HepG2 (cell line): ENCODE results near the gene CCDC142. TPM values are rescaled to one million over a fixed set of nuclear protein-coding genes. Genes with fewer than 3 reads are reported as not detected.
A peak's percentile ranks its signal among the peaks of the same experiment; 100 is the strongest.

Experiments
- EEA1 ChIP-seq: sonication (generic); formaldehyde crosslinking; IDR thresholded peaks from 2 replicates; pipeline ENCODE4 v1.5.1; 2020; ENCODE audit warnings: mild to moderate bottlenecking, missing genetic modification reagents, borderline replicate concordance
- FOXA1 ChIP-seq, 2 experiments: fragments of 450-650 bp in 1 of 2; sonication (generic) in 1 of 2; formaldehyde crosslinking in 1 of 2; IDR thresholded peaks; 2 replicates each; pipeline versions ENCODE4 v1.4.0 to v1.6.1; 2016 to 2020; ENCODE audit warnings: missing genetic modification reagents in 1 of 2
- FOXM1 ChIP-seq: sonication (generic); formaldehyde crosslinking; IDR thresholded peaks from 2 replicates; pipeline ENCODE4 v1.5.0; 2020; ENCODE audit warnings: missing genetic modification reagents
- FOXP4 ChIP-seq: sonication (generic); formaldehyde crosslinking; IDR thresholded peaks from 2 replicates; pipeline ENCODE4 v1.4.0; 2020; ENCODE audit warnings: missing genetic modification reagents
- GATAD1 ChIP-seq: IDR thresholded peaks from 2 replicates; pipeline ENCODE4 v1.6.1; 2016; ENCODE audit warnings: missing genetic modification reagents, missing compliant biosample characterization
- HDAC1 ChIP-seq: sonication (generic); formaldehyde crosslinking; IDR thresholded peaks from 2 replicates; pipeline ENCODE4 v1.5.1; 2020; ENCODE audit warnings: mild to moderate bottlenecking, missing genetic modification reagents
- KDM2A ChIP-seq: sonication (generic); formaldehyde crosslinking; IDR thresholded peaks from 2 replicates; pipeline ENCODE4 v1.4.0; 2020; ENCODE audit warnings: low read depth, missing genetic modification reagents, borderline replicate concordance
- MLLT10 ChIP-seq: sonication (generic); formaldehyde crosslinking; IDR thresholded peaks from 2 replicates; pipeline ENCODE4 v1.4.0; 2020; ENCODE audit warnings: missing genetic modification reagents
- NPAS2 ChIP-seq: sonication (generic); formaldehyde crosslinking; IDR thresholded peaks from 2 replicates; pipeline ENCODE4 v1.8.0; 2022; ENCODE audit warnings: mild to moderate bottlenecking, missing genetic modification reagents, borderline replicate concordance
- NR1H2 ChIP-seq: sonication (generic); formaldehyde crosslinking; IDR thresholded peaks from 2 replicates; pipeline ENCODE4 v1.8.1; 2022; ENCODE audit warnings: low read depth, missing genetic modification reagents, borderline replicate concordance
- RNF2 ChIP-seq: fragments of 450-650 bp; conservative IDR thresholded peaks from 2 replicates; pipeline ENCODE4 v1.6.1; 2016; ENCODE audit warnings: low read depth
- SAFB2 ChIP-seq: sonication (generic); formaldehyde crosslinking; IDR thresholded peaks from 2 replicates; pipeline ENCODE4 v1.5.1; 2020; ENCODE audit warnings: missing genetic modification reagents, low read depth, mild to moderate bottlenecking, borderline replicate concordance
- SP2 ChIP-seq: sonication (generic); formaldehyde crosslinking; IDR thresholded peaks from 2 replicates; pipeline ENCODE4 v1.5.1; 2020; ENCODE audit warnings: mild to moderate bottlenecking, missing genetic modification reagents
- SSRP1 ChIP-seq: IDR thresholded peaks from 2 replicates; pipeline ENCODE4 v1.6.1; 2016; ENCODE audit warnings: control low read depth
- YY1 ChIP-seq: IDR thresholded peaks from 2 replicates; pipeline ENCODE4 v1.6.1; 2011; ENCODE audit warnings: low read length, low read depth, moderate library complexity, mild to moderate bottlenecking; ENCODE audit not compliant: insufficient read depth, insufficient replicate concordance
- ZBTB42 ChIP-seq: sonication (generic); formaldehyde crosslinking; IDR thresholded peaks from 2 replicates; pipeline ENCODE4 v1.5.0; 2020; ENCODE audit warnings: mild to moderate bottlenecking, missing genetic modification reagents
- ZIK1 ChIP-seq: sonication (generic); formaldehyde crosslinking; IDR thresholded peaks from 2 replicates; pipeline ENCODE4 v1.5.0; 2020; ENCODE audit warnings: mild to moderate bottlenecking, low read depth, missing genetic modification reagents, borderline replicate concordance
- ZKSCAN1 ChIP-seq: fragments of 150-350 bp; IDR thresholded peaks from 2 replicates; pipeline ENCODE4 v1.6.1; 2014; ENCODE audit warnings: low read length
- ZNF143 ChIP-seq: sonication (generic); formaldehyde crosslinking; IDR thresholded peaks from 2 replicates; pipeline ENCODE4 v1.4.0; 2020; ENCODE audit warnings: missing genetic modification reagents
- ZNF20 ChIP-seq: sonication (generic); formaldehyde crosslinking; IDR thresholded peaks from 2 replicates; pipeline ENCODE4 v1.4.0; 2020; ENCODE audit warnings: mild to moderate bottlenecking, moderate library complexity, missing genetic modification reagents
- ZNF496 ChIP-seq: sonication (generic); formaldehyde crosslinking; IDR thresholded peaks from 2 replicates; pipeline ENCODE4 v1.8.1; 2023; ENCODE audit warnings: mild to moderate bottlenecking, moderate library complexity, missing genetic modification reagents; ENCODE audit not compliant: insufficient replicate concordance
- ZNF564 ChIP-seq: sonication (generic); formaldehyde crosslinking; IDR thresholded peaks from 2 replicates; pipeline ENCODE4 v1.8.1; 2023; ENCODE audit warnings: mild to moderate bottlenecking, missing genetic modification reagents
- ZNF883 ChIP-seq: sonication (generic); formaldehyde crosslinking; IDR thresholded peaks from 2 replicates; pipeline ENCODE4 v1.5.1; 2020; ENCODE audit warnings: mild to moderate bottlenecking, missing genetic modification reagents; ENCODE audit errors: not compliant biosample characterization
- polyA plus RNA-seq, 8 experiments: library from polyadenylated mRNA; depleted of rRNA in 3 of 8; stranded (reverse) in 7 of 8; unstranded in 1 of 8; fragments of >200 nt; fragmentation: Illumina TruSeq in 4 of 8; extraction: Trizol in 4 of 8; gene quantifications; 2 replicates each; pipeline versions ENCODE4 v1.2.1 to v1.2.3, GENCODE V29; 2011 to 2016; ENCODE audit warnings: low read depth in 4 of 8, missing spikeins in 1 of 8, mixed read lengths in 1 of 8; ENCODE audit not compliant: insufficient read depth in 1 of 8
- total RNA-seq, 5 experiments: library from RNA; depleted of rRNA; stranded (reverse); fragments of >200 nt; fragmentation: Illumina TruSeq; extraction: Trizol; gene quantifications; 2 replicates each; pipeline ENCODE4 v1.2.3, GENCODE V29; 2016; ENCODE audit warnings: low read depth in 1 of 5
- TF ChIP-seq, protein P1 (sequence below): sonication (generic); formaldehyde crosslinking; IDR thresholded peaks from 2 replicates; pipeline ENCODE4 v1.5.0; 2020; ENCODE audit warnings: missing genetic modification reagents
- TF ChIP-seq, protein P2 (sequence below): IDR thresholded peaks from 2 replicates; pipeline ENCODE4 v1.6.1; 2016; ENCODE audit warnings: missing compliant biosample characterization, missing genetic modification reagents, borderline replicate concordance

CCDC142 gene
- total and polyA plus RNA-seq, 2 of the 13 experiments (the other 11 are each of a cell fraction or from before 2014, with no cell fraction given): 14.7 to 30.4 TPM

GRCh38 chr2:74440378-74441169 is 42.2 kb downstream of the CCDC142 start (continued):
- no peak for TF ChIP-seq FOXA1 (IDR thresholded peaks at IDR 0.05)
- peak; percentile 24 for TF ChIP-seq FOXA1 (CRISPR knock-in tag; IDR thresholded peaks at IDR 0.05)
- TF ChIP-seq, protein P1, sequence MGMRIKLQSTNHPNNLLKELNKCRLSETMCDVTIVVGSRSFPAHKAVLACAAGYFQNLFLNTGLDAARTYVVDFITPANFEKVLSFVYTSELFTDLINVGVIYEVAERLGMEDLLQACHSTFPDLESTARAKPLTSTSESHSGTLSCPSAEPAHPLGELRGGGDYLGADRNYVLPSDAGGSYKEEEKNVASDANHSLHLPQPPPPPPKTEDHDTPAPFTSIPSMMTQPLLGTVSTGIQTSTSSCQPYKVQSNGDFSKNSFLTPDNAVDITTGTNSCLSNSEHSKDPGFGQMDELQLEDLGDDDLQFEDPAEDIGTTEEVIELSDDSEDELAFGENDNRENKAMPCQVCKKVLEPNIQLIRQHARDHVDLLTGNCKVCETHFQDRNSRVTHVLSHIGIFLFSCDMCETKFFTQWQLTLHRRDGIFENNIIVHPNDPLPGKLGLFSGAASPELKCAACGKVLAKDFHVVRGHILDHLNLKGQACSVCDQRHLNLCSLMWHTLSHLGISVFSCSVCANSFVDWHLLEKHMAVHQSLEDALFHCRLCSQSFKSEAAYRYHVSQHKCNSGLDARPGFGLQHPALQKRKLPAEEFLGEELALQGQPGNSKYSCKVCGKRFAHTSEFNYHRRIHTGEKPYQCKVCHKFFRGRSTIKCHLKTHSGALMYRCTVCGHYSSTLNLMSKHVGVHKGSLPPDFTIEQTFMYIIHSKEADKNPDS (CRISPR knock-in tag): peak; percentile 84; the same call in 1 of the 2 replicates
- TF ChIP-seq KDM2A (CRISPR knock-in tag): peak; percentile 92
- TF ChIP-seq ZNF143: peak; percentile 7
- TF ChIP-seq NR1H2: peak; percentile 62; the same call in 1 of the 2 replicates
- peak; percentile 83 for TF ChIP-seq ZNF883 (CRISPR knock-in tag)
- peak; percentile 95 for TF ChIP-seq HDAC1 (CRISPR knock-in tag)
- TF ChIP-seq EEA1 (CRISPR knock-in tag): no peak
- 0 out of 2 replicates have a peak, but pooled peaks have one; percentile 76 for TF ChIP-seq FOXM1 (CRISPR knock-in tag)
- TF ChIP-seq ZNF496 (CRISPR knock-in tag): no peak
- TF ChIP-seq YY1: peak; percentile 40
- TF ChIP-seq GATAD1 (CRISPR knock-in tag): peak; percentile 44; the same call in 1 of the 2 replicates
- TF ChIP-seq ZNF564 (CRISPR knock-in tag): peak; percentile 70; the same call in 1 of the 2 replicates
- TF ChIP-seq SAFB2 (CRISPR knock-in tag): no peak; the same call in 1 of the 2 replicates
- TF ChIP-seq, protein P2, sequence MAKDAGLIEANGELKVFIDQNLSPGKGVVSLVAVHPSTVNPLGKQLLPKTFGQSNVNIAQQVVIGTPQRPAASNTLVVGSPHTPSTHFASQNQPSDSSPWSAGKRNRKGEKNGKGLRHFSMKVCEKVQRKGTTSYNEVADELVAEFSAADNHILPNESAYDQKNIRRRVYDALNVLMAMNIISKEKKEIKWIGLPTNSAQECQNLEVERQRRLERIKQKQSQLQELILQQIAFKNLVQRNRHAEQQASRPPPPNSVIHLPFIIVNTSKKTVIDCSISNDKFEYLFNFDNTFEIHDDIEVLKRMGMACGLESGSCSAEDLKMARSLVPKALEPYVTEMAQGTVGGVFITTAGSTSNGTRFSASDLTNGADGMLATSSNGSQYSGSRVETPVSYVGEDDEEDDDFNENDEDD: peak; percentile 72
- TF ChIP-seq ZKSCAN1: no peak
- no peak for TF ChIP-seq SSRP1 (CRISPR knock-in tag)
- peak; percentile 71; the same call in 1 of the 2 replicates for TF ChIP-seq ZBTB42 (CRISPR knock-in tag)
- TF ChIP-seq ZNF20: peak; percentile 86; the same call in 1 of the 2 replicates
- peak; percentile 42; the same call in 1 of the 2 replicates for TF ChIP-seq ZIK1 (CRISPR knock-in tag)
- TF ChIP-seq SP2 (CRISPR knock-in tag): no peak
- peak; percentile 69 for TF ChIP-seq FOXP4 (CRISPR knock-in tag)
- no peak for TF ChIP-seq NPAS2 (CRISPR knock-in tag)
- no peak for TF ChIP-seq MLLT10 (CRISPR knock-in tag)
- TF ChIP-seq RNF2: peak; percentile 31; the same call in 1 of the 2 replicates
